DOHH2 (cell line): ENCODE results near the gene FASN.

Source experiments
- EZH2phosphoT487 ChIP-seq: fragments of 200-600 bp; sonication (generic); IDR thresholded peaks from 2 replicates; pipeline ENCODE4 v1.6.1; 2017; ENCODE audit warnings: borderline replicate concordance, mild to moderate bottlenecking, antibody characterized with exemption, low read length, moderate library complexity, mixed read lengths
- TF ChIP-seq, protein P1 (sequence below): fragments of 200-600 bp; sonication (generic); IDR thresholded peaks from one replicate; pipeline ENCODE4 v1.5.1; 2014; ENCODE audit warnings: antibody characterized with exemption, mild to moderate bottlenecking, low read depth, low read length; ENCODE audit not compliant: poor library complexity, severe bottlenecking

GRCh38 chr17:82120148-82120547, 22.1 kb upstream of the FASN start:
- TF ChIP-seq, protein P1, sequence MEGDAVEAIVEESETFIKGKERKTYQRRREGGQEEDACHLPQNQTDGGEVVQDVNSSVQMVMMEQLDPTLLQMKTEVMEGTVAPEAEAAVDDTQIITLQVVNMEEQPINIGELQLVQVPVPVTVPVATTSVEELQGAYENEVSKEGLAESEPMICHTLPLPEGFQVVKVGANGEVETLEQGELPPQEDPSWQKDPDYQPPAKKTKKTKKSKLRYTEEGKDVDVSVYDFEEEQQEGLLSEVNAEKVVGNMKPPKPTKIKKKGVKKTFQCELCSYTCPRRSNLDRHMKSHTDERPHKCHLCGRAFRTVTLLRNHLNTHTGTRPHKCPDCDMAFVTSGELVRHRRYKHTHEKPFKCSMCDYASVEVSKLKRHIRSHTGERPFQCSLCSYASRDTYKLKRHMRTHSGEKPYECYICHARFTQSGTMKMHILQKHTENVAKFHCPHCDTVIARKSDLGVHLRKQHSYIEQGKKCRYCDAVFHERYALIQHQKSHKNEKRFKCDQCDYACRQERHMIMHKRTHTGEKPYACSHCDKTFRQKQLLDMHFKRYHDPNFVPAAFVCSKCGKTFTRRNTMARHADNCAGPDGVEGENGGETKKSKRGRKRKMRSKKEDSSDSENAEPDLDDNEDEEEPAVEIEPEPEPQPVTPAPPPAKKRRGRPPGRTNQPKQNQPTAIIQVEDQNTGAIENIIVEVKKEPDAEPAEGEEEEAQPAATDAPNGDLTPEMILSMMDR, result no peak
- no peak for TF ChIP-seq EZH2phosphoT487
